ENCODE results near the gene CBFA2T3. TPM values are rescaled to one million over a fixed set of nuclear protein-coding genes. Genes with fewer than 3 reads are reported as not detected.

CBFA2T3 gene
- total and polyA plus RNA-seq, 2 of the 13 experiments (the other 11 are each of a cell fraction or from before 2014, with no cell fraction given), result 0.05 TPM; not detected in 1

DNA sequence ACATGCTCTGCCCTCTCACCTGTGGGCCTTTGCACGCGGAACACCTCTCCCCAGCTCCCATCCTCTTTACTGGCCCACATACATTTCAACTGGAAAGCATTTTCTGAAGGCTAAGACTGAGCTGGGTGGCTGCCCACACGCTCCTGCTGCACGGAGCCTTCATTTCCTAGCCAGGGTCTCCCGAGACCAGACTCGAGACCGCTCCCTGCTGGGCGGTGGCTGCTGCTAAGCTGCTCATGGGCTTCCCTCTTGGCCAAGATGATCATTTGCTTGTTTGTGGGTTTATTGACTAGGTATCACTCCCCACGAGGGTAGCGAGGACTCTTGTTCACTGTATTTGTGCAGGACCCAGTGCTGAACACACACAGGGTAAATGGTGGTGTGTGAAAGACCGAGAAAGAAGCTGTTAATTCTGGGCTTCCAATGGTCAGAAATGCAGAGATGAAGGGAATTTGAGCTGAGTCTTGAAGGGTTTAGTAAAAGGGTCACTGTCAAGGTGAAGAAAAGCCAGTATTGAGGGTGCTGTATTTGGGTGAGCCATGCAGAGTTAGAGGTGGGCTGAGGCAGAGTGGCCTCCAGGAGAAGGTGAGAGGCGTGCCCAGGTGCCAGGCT is 119.2 kb downstream of the CBFA2T3 start (continued):
- TF ChIP-seq, protein P1, sequence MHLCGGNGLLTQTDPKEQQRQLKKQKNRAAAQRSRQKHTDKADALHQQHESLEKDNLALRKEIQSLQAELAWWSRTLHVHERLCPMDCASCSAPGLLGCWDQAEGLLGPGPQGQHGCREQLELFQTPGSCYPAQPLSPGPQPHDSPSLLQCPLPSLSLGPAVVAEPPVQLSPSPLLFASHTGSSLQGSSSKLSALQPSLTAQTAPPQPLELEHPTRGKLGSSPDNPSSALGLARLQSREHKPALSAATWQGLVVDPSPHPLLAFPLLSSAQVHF (CRISPR knock-in tag; IDR thresholded peaks at IDR 0.05), result no peak
- TF ChIP-seq ZNF883 (CRISPR knock-in tag; IDR thresholded peaks at IDR 0.05; ENCODE audit: not compliant biosample characterization), result no peak
- TF ChIP-seq ZNF644 (CRISPR knock-in tag; IDR thresholded peaks at IDR 0.05; ENCODE audit: low read depth), result no peak
- TF ChIP-seq, protein P2, sequence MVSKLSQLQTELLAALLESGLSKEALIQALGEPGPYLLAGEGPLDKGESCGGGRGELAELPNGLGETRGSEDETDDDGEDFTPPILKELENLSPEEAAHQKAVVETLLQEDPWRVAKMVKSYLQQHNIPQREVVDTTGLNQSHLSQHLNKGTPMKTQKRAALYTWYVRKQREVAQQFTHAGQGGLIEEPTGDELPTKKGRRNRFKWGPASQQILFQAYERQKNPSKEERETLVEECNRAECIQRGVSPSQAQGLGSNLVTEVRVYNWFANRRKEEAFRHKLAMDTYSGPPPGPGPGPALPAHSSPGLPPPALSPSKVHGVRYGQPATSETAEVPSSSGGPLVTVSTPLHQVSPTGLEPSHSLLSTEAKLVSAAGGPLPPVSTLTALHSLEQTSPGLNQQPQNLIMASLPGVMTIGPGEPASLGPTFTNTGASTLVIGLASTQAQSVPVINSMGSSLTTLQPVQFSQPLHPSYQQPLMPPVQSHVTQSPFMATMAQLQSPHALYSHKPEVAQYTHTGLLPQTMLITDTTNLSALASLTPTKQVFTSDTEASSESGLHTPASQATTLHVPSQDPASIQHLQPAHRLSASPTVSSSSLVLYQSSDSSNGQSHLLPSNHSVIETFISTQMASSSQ (IDR thresholded peaks at IDR 0.05; ENCODE audit: low read depth), result no peak
- TF ChIP-seq, protein P2 (CRISPR knock-in tag; IDR thresholded peaks at IDR 0.05; ENCODE audit: borderline replicate concordance), result no peak
- no peak for TF ChIP-seq HDAC6 (IDR thresholded peaks at IDR 0.05; ENCODE audit: low read depth, low read length)
- TF ChIP-seq HOXA7 (CRISPR knock-in tag; IDR thresholded peaks at IDR 0.05), result no peak
- no peak for TF ChIP-seq NRL (CRISPR knock-in tag; IDR thresholded peaks at IDR 0.05; ENCODE audit: borderline replicate concordance)
- TF ChIP-seq, protein P3, sequence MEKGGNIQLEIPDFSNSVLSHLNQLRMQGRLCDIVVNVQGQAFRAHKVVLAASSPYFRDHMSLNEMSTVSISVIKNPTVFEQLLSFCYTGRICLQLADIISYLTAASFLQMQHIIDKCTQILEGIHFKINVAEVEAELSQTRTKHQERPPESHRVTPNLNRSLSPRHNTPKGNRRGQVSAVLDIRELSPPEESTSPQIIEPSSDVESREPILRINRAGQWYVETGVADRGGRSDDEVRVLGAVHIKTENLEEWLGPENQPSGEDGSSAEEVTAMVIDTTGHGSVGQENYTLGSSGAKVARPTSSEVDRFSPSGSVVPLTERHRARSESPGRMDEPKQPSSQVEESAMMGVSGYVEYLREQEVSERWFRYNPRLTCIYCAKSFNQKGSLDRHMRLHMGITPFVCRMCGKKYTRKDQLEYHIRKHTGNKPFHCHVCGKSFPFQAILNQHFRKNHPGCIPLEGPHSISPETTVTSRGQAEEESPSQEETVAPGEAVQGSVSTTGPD (CRISPR knock-in tag; IDR thresholded peaks at IDR 0.05), result no peak
- TF ChIP-seq YEATS2 (CRISPR knock-in tag; IDR thresholded peaks at IDR 0.05; ENCODE audit: borderline replicate concordance), result no peak
- no peak for TF ChIP-seq ZNF282 (IDR thresholded peaks at IDR 0.05; ENCODE audit: partially characterized antibody)
- no peak for TF ChIP-seq RFX5 (IDR thresholded peaks at IDR 0.05; ENCODE audit: low read depth, low read length)
- no peak for TF ChIP-seq ZNF17 (CRISPR knock-in tag; IDR thresholded peaks at IDR 0.05)
- TF ChIP-seq PCBP1 (IDR thresholded peaks at IDR 0.05; ENCODE audit: borderline replicate concordance, low read depth, low read length), result no peak
- TF ChIP-seq BHLHE40 (IDR thresholded peaks at IDR 0.05; ENCODE audit: low read length), result no peak
- TF ChIP-seq, protein P4, sequence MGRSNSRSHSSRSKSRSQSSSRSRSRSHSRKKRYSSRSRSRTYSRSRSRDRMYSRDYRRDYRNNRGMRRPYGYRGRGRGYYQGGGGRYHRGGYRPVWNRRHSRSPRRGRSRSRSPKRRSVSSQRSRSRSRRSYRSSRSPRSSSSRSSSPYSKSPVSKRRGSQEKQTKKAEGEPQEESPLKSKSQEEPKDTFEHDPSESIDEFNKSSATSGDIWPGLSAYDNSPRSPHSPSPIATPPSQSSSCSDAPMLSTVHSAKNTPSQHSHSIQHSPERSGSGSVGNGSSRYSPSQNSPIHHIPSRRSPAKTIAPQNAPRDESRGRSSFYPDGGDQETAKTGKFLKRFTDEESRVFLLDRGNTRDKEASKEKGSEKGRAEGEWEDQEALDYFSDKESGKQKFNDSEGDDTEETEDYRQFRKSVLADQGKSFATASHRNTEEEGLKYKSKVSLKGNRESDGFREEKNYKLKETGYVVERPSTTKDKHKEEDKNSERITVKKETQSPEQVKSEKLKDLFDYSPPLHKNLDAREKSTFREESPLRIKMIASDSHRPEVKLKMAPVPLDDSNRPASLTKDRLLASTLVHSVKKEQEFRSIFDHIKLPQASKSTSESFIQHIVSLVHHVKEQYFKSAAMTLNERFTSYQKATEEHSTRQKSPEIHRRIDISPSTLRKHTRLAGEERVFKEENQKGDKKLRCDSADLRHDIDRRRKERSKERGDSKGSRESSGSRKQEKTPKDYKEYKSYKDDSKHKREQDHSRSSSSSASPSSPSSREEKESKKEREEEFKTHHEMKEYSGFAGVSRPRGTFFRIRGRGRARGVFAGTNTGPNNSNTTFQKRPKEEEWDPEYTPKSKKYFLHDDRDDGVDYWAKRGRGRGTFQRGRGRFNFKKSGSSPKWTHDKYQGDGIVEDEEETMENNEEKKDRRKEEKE (IDR thresholded peaks at IDR 0.05), result no peak
- TF ChIP-seq KDM5A (IDR thresholded peaks at IDR 0.05; ENCODE audit: borderline replicate concordance, low read length), result peak; percentile 52; the same call in 1 of the 2 replicates
- no peak for TF ChIP-seq FLYWCH1 (CRISPR knock-in tag; IDR thresholded peaks at IDR 0.05)
- no peak for TF ChIP-seq ZSCAN30 (CRISPR knock-in tag; IDR thresholded peaks at IDR 0.05)
- TF ChIP-seq IKZF4 (CRISPR knock-in tag; IDR thresholded peaks at IDR 0.05; ENCODE audit: borderline replicate concordance, low read depth, not compliant biosample characterization), result no peak
- TF ChIP-seq MYC (CRISPR knock-in tag; IDR thresholded peaks at IDR 0.05; ENCODE audit: borderline replicate concordance), result peak; percentile 14; the same call in 1 of the 2 replicates
- TF ChIP-seq KDM2A (CRISPR knock-in tag; IDR thresholded peaks at IDR 0.05; ENCODE audit: borderline replicate concordance, low read depth), result peak; percentile 65; the same call in 1 of the 2 replicates

Measured in HepG2 (cell line).